ENCODE results near the gene HGD. TPM values are rescaled to one million over a fixed set of nuclear protein-coding genes. Genes with fewer than 3 reads are reported as not detected.
"Not testable (repeated sequence)": the region's sequence is repeated elsewhere in the genome, so short reads cannot be mapped to it uniquely, and the experiment has no call there.

The HGD gene
- total RNA-seq, 1 donor from 2014 or later = 0.39 TPM

DNA sequence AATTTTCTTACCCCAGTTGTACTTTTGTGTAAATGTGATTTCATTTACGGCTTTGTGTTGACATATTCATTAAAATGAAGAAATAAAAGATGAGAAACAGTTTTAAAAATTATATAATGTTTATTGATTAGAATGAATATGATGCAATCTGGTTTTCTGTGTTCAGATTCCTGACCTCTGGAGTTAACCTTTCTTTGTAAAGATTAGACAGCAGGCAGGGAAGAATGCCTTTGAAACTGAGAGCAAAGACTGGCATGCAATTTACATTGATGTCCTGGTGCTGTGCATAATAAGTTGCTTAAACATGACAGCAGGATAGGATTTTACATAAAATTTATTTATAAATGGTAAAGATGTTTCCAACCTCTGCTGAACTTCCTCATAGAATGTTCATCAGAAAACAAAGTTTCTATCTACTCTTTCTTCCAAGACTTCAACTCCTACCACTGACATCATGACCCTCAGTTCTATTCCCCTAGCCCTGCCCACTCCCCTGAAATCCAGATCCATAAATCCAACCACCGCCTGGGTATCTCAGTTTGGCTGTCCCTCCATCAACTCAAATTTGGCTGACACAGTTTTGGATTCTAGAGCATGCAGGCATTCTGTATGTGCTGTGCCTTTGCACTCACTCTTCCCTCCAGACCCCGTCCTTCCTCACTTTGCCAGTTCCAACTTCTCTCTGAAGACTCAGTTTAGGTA, 1.7 kb downstream of the HGD start:
- intact Hi-C loops (cut with micrococcal nuclease) = no loop called here

DNA sequence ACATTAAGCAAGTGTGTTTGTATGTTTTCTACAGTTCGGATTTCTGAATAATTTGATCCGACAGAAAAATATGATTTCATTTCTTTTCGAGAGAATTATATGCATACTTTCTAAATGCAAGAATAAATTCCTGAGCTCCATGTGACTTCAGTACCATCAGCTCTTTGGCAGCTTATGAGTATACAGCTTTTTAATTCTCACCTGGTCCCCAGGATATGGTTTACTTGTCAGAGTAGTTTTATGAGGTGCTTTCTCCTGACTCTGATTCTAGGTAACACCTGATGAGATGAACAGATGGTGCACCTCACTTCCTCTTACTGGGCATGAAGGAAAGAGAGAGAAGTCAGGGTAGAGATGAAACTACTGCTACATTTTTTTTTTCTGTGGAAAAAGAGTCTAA, 3.1 kb downstream of the HGD start:
- intact Hi-C loops (cut with micrococcal nuclease) = no loop called here

DNA sequence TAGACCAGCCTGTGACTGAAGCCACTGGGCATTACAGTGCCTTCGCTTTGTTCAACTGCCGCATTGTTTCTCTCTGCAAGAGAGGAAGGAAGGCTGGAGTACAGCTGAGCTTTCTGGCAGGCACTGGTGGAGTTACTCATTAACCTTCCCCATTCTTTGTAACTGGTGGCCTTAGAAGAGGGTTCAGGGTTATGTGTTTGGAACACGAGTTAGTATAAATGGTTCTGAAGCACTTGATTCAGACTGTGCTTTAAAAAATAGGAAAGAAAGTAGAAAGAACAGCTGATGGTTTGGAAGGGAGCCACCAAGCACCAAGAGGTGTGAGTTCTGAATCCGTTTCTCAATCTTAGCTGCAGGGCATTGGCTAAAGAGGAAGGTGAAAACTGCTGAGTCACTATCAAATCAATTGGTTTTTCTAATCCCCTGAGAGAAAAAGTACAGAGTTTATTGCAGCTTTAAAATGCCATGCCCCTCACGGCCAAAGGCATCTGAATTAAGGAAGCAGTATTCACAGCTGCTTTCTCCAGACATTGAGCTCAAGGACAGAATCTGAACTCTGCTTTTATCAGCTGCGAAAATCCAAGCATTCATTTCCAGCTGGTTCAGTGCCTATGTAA, 3.6 kb downstream of the HGD start:
- intact Hi-C loops (cut with micrococcal nuclease) = no loop called here

GRCh38 chr3:120677193-120677592, 4.8 kb downstream of the HGD start:
- intact Hi-C loops (cut with micrococcal nuclease) = not testable (repeated sequence)

DNA sequence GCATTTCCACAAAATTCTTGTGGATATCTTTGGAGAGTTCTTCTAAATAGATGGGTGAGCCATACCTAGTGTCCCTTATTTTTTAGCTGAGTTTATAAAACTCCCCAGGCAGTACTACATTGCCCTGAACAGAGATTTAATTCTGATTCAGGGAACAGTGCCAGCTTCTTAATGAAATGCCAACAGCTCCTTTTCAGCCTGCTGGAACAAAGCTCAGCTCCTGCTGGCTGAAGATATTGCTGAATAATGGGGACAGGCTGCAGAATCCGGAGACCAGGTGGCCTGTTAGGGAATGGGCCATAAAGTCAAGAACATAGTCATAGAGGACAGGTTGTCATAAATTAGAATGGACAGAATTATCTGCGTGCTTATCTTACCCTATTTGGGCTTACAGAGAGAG, 8.9 kb downstream of the HGD start:
- intact Hi-C loops (cut with micrococcal nuclease) = no loop called here

- intact Hi-C loops (cut with micrococcal nuclease) = no loop called here
These were observed 11.5 kb downstream of the HGD start for GRCh38 chr3:120670576-120670975.

GRCh38 chr3:120664926-120665325, 17.1 kb downstream of the HGD start:
- intact Hi-C loops (cut with micrococcal nuclease) = no loop called here

DNA sequence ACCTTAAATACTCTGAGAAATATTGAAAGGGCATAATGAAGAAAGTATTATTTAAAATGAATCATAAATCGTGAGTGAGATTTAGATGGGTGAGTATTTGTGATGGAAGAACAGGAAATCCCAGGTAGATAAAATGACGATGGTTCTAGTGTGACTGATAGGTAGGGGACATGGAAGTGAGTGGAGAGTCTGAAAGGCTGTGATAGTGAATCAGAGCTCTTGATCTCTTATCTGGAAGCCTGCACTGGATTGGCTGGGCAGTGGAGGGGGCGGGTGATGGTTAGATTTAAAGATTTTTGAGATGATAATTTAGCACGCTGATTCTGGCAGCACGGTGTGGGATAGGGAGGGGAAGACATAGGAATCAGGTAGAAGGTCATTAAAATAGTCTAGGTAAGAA, 20.1 kb downstream of the HGD start:
- intact Hi-C loops (cut with micrococcal nuclease) = no loop called here

GRCh38 chr3:120661106-120661905, 20.7 kb downstream of the HGD start:
- intact Hi-C loops (cut with micrococcal nuclease) = no loop called here

GRCh38 chr3:120659834-120660233, 22.2 kb downstream of the HGD start:
- intact Hi-C loops (cut with micrococcal nuclease) = no loop called here

- intact Hi-C loops (cut with micrococcal nuclease) = no loop called here
These were observed 22.8 kb downstream of the HGD start for GRCh38 chr3:120659285-120659684.

GRCh38 chr3:120652896-120653545, 29.0 kb downstream of the HGD start:
- intact Hi-C loops (cut with micrococcal nuclease) = no loop called here

GRCh38 chr3:120652281-120652680, 29.8 kb downstream of the HGD start:
- intact Hi-C loops (cut with micrococcal nuclease) = no loop called here

GRCh38 chr3:120650311-120650710, 31.7 kb downstream of the HGD start:
- intact Hi-C loops (cut with micrococcal nuclease) = no loop called here

GRCh38 chr3:120649830-120650233, 32.2 kb downstream of the HGD start:
- intact Hi-C loops (cut with micrococcal nuclease) = no loop called here

DNA sequence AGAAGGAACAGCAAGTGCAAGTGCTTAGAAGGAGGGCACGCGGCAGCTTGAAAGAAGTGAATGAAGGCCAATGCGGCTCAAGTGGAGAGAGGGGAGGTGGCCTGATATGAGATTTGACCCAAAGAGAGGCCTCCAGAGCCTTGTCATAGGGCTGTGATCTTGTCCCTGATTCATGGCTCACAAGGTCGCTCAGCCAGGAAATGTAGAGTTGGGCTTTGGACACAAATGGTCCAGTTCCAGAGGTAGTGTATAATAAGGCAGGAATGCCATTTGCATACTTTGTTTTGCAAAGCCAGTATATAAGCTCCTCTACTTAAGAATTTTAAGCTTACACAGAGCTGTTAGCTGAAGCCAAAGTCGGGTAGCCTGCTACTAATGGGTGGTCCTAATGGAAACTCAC, 33.7 kb downstream of the HGD start:
- intact Hi-C loops (cut with micrococcal nuclease) = no loop called here

GRCh38 chr3:120646771-120647432, 35.1 kb downstream of the HGD start:
- intact Hi-C loops (cut with micrococcal nuclease) = no loop called here

DNA sequence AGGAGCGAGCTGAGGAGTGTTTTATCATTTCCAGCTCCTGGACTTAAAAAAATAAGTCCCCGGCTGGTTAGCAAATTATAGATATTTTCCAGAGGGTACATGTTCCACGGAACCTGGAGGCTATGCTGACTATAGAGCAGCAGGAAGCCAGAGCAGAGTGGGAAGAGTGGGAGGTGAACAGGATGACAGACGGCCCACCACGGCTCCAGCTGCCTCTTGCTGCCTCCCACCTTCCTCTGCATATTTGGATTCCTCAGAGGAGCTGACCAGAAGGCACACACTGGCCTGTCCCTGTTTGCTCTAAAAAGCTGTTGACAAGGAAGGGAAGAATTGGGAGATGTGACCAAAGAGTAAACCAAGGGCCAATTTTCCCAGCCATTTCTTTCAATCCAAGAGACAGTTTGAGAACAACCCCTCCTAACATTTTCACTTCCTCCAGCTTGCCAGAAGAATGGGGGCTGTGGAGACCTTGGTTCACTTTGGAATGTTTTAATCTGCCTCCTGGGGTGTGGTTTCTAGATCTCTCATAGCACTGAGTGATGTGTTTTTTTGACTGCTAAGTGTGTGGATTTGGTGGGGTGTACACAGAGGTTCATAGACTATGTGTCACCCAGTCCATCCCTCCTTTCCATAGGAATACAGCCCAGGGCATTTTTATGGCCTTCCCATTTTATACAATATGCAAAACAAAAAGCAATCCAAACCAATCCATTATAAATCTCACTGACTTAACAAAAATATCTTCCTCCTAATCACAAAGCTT, 36.8 kb downstream of the HGD start:
- intact Hi-C loops (cut with micrococcal nuclease) = no loop called here

DNA sequence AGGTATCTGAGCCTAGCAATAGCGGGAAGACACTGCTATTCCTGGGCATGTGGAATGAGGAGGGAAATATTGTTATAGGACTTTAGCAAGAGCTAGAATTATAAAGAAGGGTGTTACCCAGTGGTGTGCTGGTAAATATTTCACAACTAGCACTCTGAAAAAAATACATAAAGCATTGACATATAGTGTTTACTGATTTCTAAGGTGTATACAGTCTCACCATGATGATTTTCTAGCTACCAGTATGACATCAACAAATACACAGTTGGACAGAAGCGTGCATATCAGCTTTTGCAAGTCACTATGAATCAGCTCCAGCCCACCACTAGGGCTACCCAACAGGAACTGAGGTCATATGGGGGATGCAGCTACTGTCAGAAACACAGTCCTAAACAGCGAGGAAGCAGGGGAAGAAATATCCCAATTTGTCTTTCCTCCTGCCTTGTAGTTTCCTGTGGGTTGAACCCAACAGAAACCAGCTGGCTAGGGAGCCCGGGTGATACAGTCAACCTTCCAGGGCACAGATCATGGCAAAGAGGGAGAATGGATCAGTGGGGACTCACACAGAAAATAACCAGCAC, 39.6 kb downstream of the HGD start:
- intact Hi-C loops (cut with micrococcal nuclease) = no loop called here

- intact Hi-C loops (cut with micrococcal nuclease) = no loop called here
These were observed 40.3 kb downstream of the HGD start for GRCh38 chr3:120641696-120642246.
